ENCODE measurements around the gene SPPL2B.
A peak's percentile ranks its signal among the peaks of the same experiment; 100 is the strongest.

SPPL2B gene

GRCh38 chr19:2324220-2324948, 4.1 kb upstream of the SPPL2B start:
- no peak for DNase-seq

GRCh38 chr19:2325281-2326046, 3.0 kb upstream of the SPPL2B start:
- DNase-seq = no peak

- DNase-seq = no peak
Observed at GRCh38 chr19:2326699-2327360, 1.7 kb upstream of the SPPL2B start.

- no peak for DNase-seq
Observed at GRCh38 chr19:2327773-2328400, 597 bp upstream of the SPPL2B start.

GRCh38 chr19:2329149-2329478, 630 bp downstream of the SPPL2B start:
- no peak for DNase-seq

- DNase-seq = no peak
Observed at GRCh38 chr19:2329501-2329916, 1.0 kb downstream of the SPPL2B start.

- DNase-seq = no peak
Observed at GRCh38 chr19:2330255-2330631, 1.8 kb downstream of the SPPL2B start.

GRCh38 chr19:2330632-2331284, 2.3 kb downstream of the SPPL2B start:
- no peak for DNase-seq

GRCh38 chr19:2331601-2332246, 3.2 kb downstream of the SPPL2B start:
- DNase-seq = no peak

GRCh38 chr19:2332341-2333026, 4.0 kb downstream of the SPPL2B start:
- DNase-seq = no peak

- DNase-seq = no peak
Observed at GRCh38 chr19:2333027-2333806, 4.7 kb downstream of the SPPL2B start.

GRCh38 chr19:2333807-2334211, 5.3 kb downstream of the SPPL2B start:
- no peak for DNase-seq

- DNase-seq = no peak
Observed at GRCh38 chr19:2334426-2334825, 5.9 kb downstream of the SPPL2B start.

- no peak for DNase-seq
Observed at GRCh38 chr19:2334986-2335846, 6.7 kb downstream of the SPPL2B start.

GRCh38 chr19:2335848-2336247, 7.4 kb downstream of the SPPL2B start:
- DNase-seq = no peak

- DNase-seq = no peak
Observed at GRCh38 chr19:2336528-2337328, 8.2 kb downstream of the SPPL2B start.

- DNase-seq = peak; percentile 63
Observed at GRCh38 chr19:2337329-2337707, 8.8 kb downstream of the SPPL2B start.

- DNase-seq = no peak
Observed at GRCh38 chr19:2338055-2338615, 9.7 kb downstream of the SPPL2B start.

Measured in 8988T (cell line).